Measurements from ENCODE around the gene WEE2.

The WEE2 gene

GRCh38 chr7:141702047-141702567 lies 6.0 kb upstream of the WEE2 start, which contains the start of gene DENND11:
Gene DENND11 (minus strand): TSS chr7:141702166. CDS start chr7:141702153, 13 bp downstream.
- Histone ChIP-seq H3K9ac (peak within 1 kb of the TSS; percentile 79 to 88 (median 85)), H3K27me3 (peaks cover 7 to 13% (median 10%) of the 10 kb centered on the region in 11 experiments; a peak in 10 of 22 replicates), H3K4me3 (peak within 1 kb of the TSS; percentile 76 to 87 (median 80)), H3K4me2 (peak within 1 kb of the TSS; percentile 85 to 98 (median 95)), H3K9me3 (replicated peaks in 1 of 11) (no peaks in the 10 kb centered on the region), H3K4me1 (peaks cover 45 to 51% (median 49%) of the 10 kb centered on the region in 10 experiments), H3K36me3 (no peaks in the 10 kb centered on the region), H4K20me1 (peaks cover 19 to 37% (median 29%) of the 10 kb centered on the region in 11 experiments; a peak in 18 of 22 replicates), H3K27ac (peak within 1 kb of the TSS; percentile 55 to 87 (median 80); a peak in 21 of 22 replicates)
- peak in 1 of 11 experiments; percentile 39; a peak in 1 of 22 replicates for TF ChIP-seq Cebpa-rat (IDR thresholded peaks at IDR 0.05)

- Histone ChIP-seq H3K27me3 (peaks cover 7 to 13% (median 10%) of the 10 kb centered on the region in 11 experiments; a peak in 10 of 22 replicates), H3K9ac (peak overlapping the region in 1 of 11 experiments; percentile 84; a peak in 1 of 22 replicates), H3K4me1 (peaks cover 37 to 43% (median 42%) of the 10 kb centered on the region in 10 experiments), H3K27ac (no peak overlapping the region), H4K20me1 (peaks cover 13 to 29% (median 25%) of the 10 kb centered on the region in 11 experiments; a peak in 18 of 22 replicates), H3K4me2 (peak overlapping the region; percentile 71 to 98 (median 95); a peak in 21 of 22 replicates), H3K4me3 (peak overlapping the region in 6 of 10 experiments; percentile 76 to 84 (median 80); a peak in 7 of 20 replicates), H3K9me3 (replicated peaks in 1 of 11) (no peaks in the 10 kb centered on the region), H3K36me3 (no peaks in the 10 kb centered on the region)
- no peak for TF ChIP-seq Cebpa-rat (IDR thresholded peaks at IDR 0.05)
Observed at GRCh38 chr7:141702892-141703291, 5.3 kb upstream of the WEE2 start.

GRCh38 chr7:141704112-141704511 lies 4.0 kb upstream of the WEE2 start:
- Histone ChIP-seq H3K9ac (no peak overlapping the region), H3K9me3 (replicated peaks in 1 of 11) (no peaks in the 10 kb centered on the region), H4K20me1 (peaks cover 12 to 20% (median 18%) of the 10 kb centered on the region in 11 experiments; a peak in 15 of 22 replicates), H3K27me3 (peaks cover 7 to 13% (median 10%) of the 10 kb centered on the region in 11 experiments; a peak in 10 of 22 replicates), H3K4me2 (no peak overlapping the region), H3K4me3 (no peak overlapping the region), H3K4me1 (peaks cover 25 to 31% (median 29%) of the 10 kb centered on the region in 10 experiments), H3K36me3 (no peaks in the 10 kb centered on the region), H3K27ac (no peak overlapping the region)
- TF ChIP-seq Cebpa-rat (IDR thresholded peaks at IDR 0.05) = no peak

- Histone ChIP-seq H3K9me3 (replicated peaks in 1 of 11) (no peaks in the 10 kb centered on the region), H3K27me3 (peaks cover 7 to 13% (median 10%) of the 10 kb centered on the region in 11 experiments; a peak in 10 of 22 replicates), H3K4me2 (no peak overlapping the region), H3K4me1 (peaks cover 18 to 25% (median 23%) of the 10 kb centered on the region in 10 experiments), H4K20me1 (peaks cover 7 to 13% (median 12%) of the 10 kb centered on the region in 11 experiments; a peak in 15 of 22 replicates), H3K36me3 (no peaks in the 10 kb centered on the region), H3K4me3 (no peak overlapping the region), H3K27ac (no peak overlapping the region), H3K9ac (no peak overlapping the region)
- no peak for TF ChIP-seq Cebpa-rat (IDR thresholded peaks at IDR 0.05)
Observed at GRCh38 chr7:141704741-141705140, 3.4 kb upstream of the WEE2 start.

GRCh38 chr7:141706239-141707064 lies 1.7 kb upstream of the WEE2 start:
- Histone ChIP-seq H3K27me3 (peaks cover 7 to 13% (median 10%) of the 10 kb centered on the region in 11 experiments; a peak in 10 of 22 replicates), H4K20me1 (no peaks in the 10 kb centered on the region), H3K9me3 (replicated peaks in 1 of 11) (no peaks in the 10 kb centered on the region), H3K27ac (no peak overlapping the region), H3K4me2 (no peak overlapping the region), H3K4me1 (peaks cover 6 to 13% (median 10%) of the 10 kb centered on the region in 10 experiments), H3K9ac (no peak overlapping the region), H3K4me3 (no peak overlapping the region), H3K36me3 (no peaks in the 10 kb centered on the region)
- TF ChIP-seq Cebpa-rat (IDR thresholded peaks at IDR 0.05) = no peak

- no peaks in the 10 kb centered on the region for H3K27me3 ChIP-seq
- H3K36me3 ChIP-seq = no peaks in the 10 kb centered on the region
- H3K4me2 ChIP-seq = no peak overlapping the region
- TF ChIP-seq Cebpa-rat (IDR thresholded peaks at IDR 0.05) = no peak
- H3K9ac ChIP-seq = no peak overlapping the region
- H3K27ac ChIP-seq = no peak overlapping the region
- H3K4me3 ChIP-seq = no peak overlapping the region
- no peaks in the 10 kb centered on the region for H3K9me3 ChIP-seq (replicated peaks in 1 of 11)
- H4K20me1 ChIP-seq = no peaks in the 10 kb centered on the region
- no peaks in the 10 kb centered on the region for H3K4me1 ChIP-seq
Observed at GRCh38 chr7:141709318-141709717, 1.2 kb downstream of the WEE2 start.

GRCh38 chr7:141709749-141710148 lies 1.6 kb downstream of the WEE2 start:
- no peaks in the 10 kb centered on the region for H3K27me3 ChIP-seq

GRCh38 chr7:141710301-141710700 lies 2.1 kb downstream of the WEE2 start:
- no peaks in the 10 kb centered on the region for H3K36me3 ChIP-seq
- H3K4me1 ChIP-seq = no peaks in the 10 kb centered on the region
- no peak overlapping the region for H3K27ac ChIP-seq
- no peaks in the 10 kb centered on the region for H4K20me1 ChIP-seq
- no peak overlapping the region for H3K4me3 ChIP-seq
- TF ChIP-seq Cebpa-rat (IDR thresholded peaks at IDR 0.05) = no peak
- no peaks in the 10 kb centered on the region for H3K9me3 ChIP-seq (replicated peaks in 1 of 11)
- H3K4me2 ChIP-seq = no peak overlapping the region
- H3K9ac ChIP-seq = no peak overlapping the region
- no peaks in the 10 kb centered on the region for H3K27me3 ChIP-seq

More at GRCh38 chr7:141709749-141710148, 1.6 kb downstream of the WEE2 start:
- Histone ChIP-seq H3K4me2 (no peak overlapping the region), H3K36me3 (no peaks in the 10 kb centered on the region), H3K9me3 (replicated peaks in 1 of 11) (no peaks in the 10 kb centered on the region), H3K9ac (no peak overlapping the region), H4K20me1 (no peaks in the 10 kb centered on the region), H3K4me3 (no peak overlapping the region), H3K27ac (no peak overlapping the region), H3K4me1 (no peaks in the 10 kb centered on the region)
- TF ChIP-seq Cebpa-rat (IDR thresholded peaks at IDR 0.05) = no peak

GRCh38 chr7:141712603-141713255 lies 4.6 kb downstream of the WEE2 start:
- Histone ChIP-seq H3K36me3 (no peaks in the 10 kb centered on the region), H3K4me2 (no peak overlapping the region), H3K4me3 (no peak overlapping the region), H3K27me3 (no peaks in the 10 kb centered on the region), H3K4me1 (no peaks in the 10 kb centered on the region), H3K9ac (no peak overlapping the region), H3K9me3 (replicated peaks in 1 of 11) (no peaks in the 10 kb centered on the region), H3K27ac (no peak overlapping the region), H4K20me1 (no peaks in the 10 kb centered on the region)
- TF ChIP-seq Cebpa-rat (IDR thresholded peaks at IDR 0.05) = no peak
